Muscle of leg (tissue), 11 donors: ENCODE results near the gene KRTAP10-9. TPM values are rescaled to one million over a fixed set of nuclear protein-coding genes. Genes with fewer than 3 reads are reported as not detected.
"Not testable (repeated sequence)": the region's sequence is repeated elsewhere in the genome, so short reads cannot be mapped to it uniquely, and the experiment has no call there.

ENCODE experiments used
- DNase-seq: peaks from one replicate; pipeline ENCODE4 v3.0.0; 2013
- H3K27ac ChIP-seq: one replicate; pipeline ENCODE4 v1.5.1; 2013; ENCODE audit warnings: mild to moderate bottlenecking, low read length, control low read depth
- H3K27me3 ChIP-seq: one replicate; pipeline ENCODE4 v1.6.1; 2013; ENCODE audit warnings: low read length; ENCODE audit not compliant: control insufficient read depth, insufficient read depth
- H3K36me3 ChIP-seq: one replicate; pipeline ENCODE4 v1.6.1; 2013; ENCODE audit warnings: low read length; ENCODE audit not compliant: control insufficient read depth, insufficient read depth
- H3K4me1 ChIP-seq: one replicate; pipeline ENCODE4 v1.6.1; 2013; ENCODE audit warnings: low read length; ENCODE audit not compliant: control insufficient read depth, insufficient read depth
- H3K4me3 ChIP-seq: one replicate; pipeline ENCODE4 v1.5.1; 2013; ENCODE audit warnings: low read length, control low read depth
- H3K9me3 ChIP-seq: replicated peaks from 2 replicates; pipeline ENCODE4 v1.6.1; 2013; ENCODE audit warnings: low read depth, low read length; ENCODE audit not compliant: control insufficient read depth
- WGBS: methylation state at CpG from one replicate; pipeline ENCODE4 v1.1.5; 2013; ENCODE audit warnings: missing lambda C conversion rate; ENCODE audit not compliant: insufficient coverage; 5-methylcytosine and 5-hydroxymethylcytosine counted together
- polyA plus RNA-seq, 8 donors: library from polyadenylated mRNA; unstranded; fragments of 120-200 nt; gene quantifications; one replicate each; pipeline versions ENCODE4 v1.2.1 to v1.2.3, GENCODE V29; 2013; ENCODE audit warnings: inconsistent platforms in 1 of 8, low replicate concordance in 1 of 8; ENCODE audit not compliant: insufficient read length in 8 of 8, insufficient read depth in 1 of 8
- total RNA-seq: library from RNA; stranded (reverse); fragments of 120-200 nt; gene quantifications from one replicate; pipeline ENCODE4 v1.2.4, GENCODE V29; 2013

KRTAP10-9 gene
- total and polyA plus RNA-seq, 9 donors = not detected

DNA sequence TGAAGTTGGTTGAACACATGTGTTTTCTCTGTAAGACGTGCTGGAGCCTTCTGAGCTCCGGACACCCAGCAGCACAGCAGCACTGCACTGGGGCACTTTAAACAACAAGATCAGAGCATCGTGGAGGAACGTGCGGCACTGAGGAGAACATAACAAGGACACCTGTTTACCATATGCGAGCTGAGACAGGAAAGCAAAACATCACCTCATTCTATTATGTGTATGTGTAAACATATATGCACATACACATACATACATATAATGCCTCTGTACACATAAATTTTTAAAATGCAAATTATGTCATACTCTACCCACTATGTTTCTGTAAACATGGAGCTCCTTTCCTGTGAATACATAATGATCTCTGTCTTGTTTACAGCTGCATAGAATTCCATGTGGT lies 31.4 kb upstream of the KRTAP10-9 start:
- H3K27me3 ChIP-seq = peaks cover 4% of the 10 kb centered on the region
- no peak overlapping the region for H3K27ac ChIP-seq
- WGBS = 40% methylated on average over 1 of the region's 6 CpGs
- no peak overlapping the region for H3K4me3 ChIP-seq
- peaks cover 16% of the 10 kb centered on the region for H3K4me1 ChIP-seq
- no peaks in the 10 kb centered on the region for H3K9me3 ChIP-seq
- DNase-seq = no peak
- H3K36me3 ChIP-seq = no peaks in the 10 kb centered on the region

- DNase-seq = no peak
- peaks cover 16% of the 10 kb centered on the region for H3K4me1 ChIP-seq
These were observed 30.7 kb upstream of the KRTAP10-9 start for GRCh38 chr21:44596068-44596725.

DNA sequence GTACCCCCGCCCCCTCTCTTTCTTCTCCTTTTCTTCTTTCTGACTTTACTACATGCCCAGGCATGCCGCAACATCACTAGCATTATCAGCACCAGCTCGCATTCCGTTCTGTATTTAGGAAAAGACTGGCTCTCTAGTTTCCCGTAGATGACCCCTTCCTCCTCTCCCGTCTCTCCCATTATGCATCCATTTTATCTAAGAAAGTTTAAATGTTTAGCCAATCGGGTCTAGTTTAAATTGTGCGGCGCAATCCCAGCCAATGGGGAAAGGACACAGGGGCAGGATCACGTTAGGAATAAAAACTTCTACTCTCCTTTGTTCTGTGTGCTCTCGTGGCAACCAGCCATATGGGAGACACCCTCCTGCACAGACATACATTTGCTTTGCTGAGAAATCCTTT lies 28.8 kb upstream of the KRTAP10-9 start:
- no peaks in the 10 kb centered on the region for H3K36me3 ChIP-seq
- H3K9me3 ChIP-seq = no peaks in the 10 kb centered on the region
- no peak overlapping the region for H3K4me3 ChIP-seq
- DNase-seq = no peak
- 86% methylated on average over 5 of the region's 11 CpGs for WGBS
- peaks cover 4% of the 10 kb centered on the region for H3K27me3 ChIP-seq
- H3K27ac ChIP-seq = no peak overlapping the region
- H3K4me1 ChIP-seq = peaks cover 12% of the 10 kb centered on the region

More at GRCh38 chr21:44596068-44596725, 30.7 kb upstream of the KRTAP10-9 start:
- no peak overlapping the region for H3K4me3 ChIP-seq
- H3K27me3 ChIP-seq = peaks cover 4% of the 10 kb centered on the region
- H3K36me3 ChIP-seq = no peaks in the 10 kb centered on the region
- WGBS = 74% methylated on average over 4 of the region's 9 CpGs
- no peak overlapping the region for H3K27ac ChIP-seq
- no peaks in the 10 kb centered on the region for H3K9me3 ChIP-seq

DNA sequence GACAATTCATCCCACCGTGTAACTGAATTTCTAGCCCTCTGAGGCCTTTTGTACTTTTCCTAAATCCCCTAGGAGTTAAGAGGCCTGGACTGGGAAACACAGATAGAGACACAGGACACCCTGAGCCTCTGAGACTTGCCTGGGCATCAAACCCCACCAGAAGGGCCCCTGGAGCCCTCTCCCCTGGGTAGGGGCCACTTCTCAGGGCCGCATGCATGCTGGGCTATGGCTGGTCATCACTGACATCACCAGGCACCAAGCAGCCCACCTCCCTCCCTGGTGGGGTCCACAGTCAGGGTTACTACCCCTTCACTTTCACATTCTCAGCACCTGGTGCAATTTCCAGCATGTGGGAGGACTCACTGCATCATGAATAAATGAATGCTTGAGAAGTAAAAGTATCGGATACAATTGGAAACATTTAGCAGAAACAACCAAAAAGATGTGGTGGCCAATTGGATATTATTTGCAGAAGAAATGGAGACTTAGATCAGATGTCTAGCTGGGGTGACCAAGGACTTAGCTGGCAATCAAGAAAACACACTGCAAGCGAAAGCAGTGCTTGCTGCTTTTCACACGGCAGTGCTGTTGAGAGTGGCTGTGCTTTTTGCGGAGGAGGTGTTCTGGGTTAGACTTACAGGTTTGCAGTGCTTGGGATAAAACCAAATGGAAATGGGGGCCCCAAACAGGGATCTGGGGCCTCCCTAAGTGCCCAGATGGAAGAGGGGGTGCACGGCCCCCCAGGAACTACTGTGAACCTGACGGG lies 27.4 kb upstream of the KRTAP10-9 start:
- no peak overlapping the region for H3K4me3 ChIP-seq
- peaks cover 9% of the 10 kb centered on the region for H3K27me3 ChIP-seq
- no peaks in the 10 kb centered on the region for H3K9me3 ChIP-seq

GRCh38 chr21:44600118-44600978 lies 26.5 kb upstream of the KRTAP10-9 start, which contains the start of gene KRTAP10-7:
KRTAP10-7 (plus strand) TSS chr21:44600597; CDS start chr21:44600622, 25 bp downstream.
- WGBS = 81% methylated on average over 5 of the region's 23 CpGs
- not testable (repeated sequence) for DNase-seq, H3K27ac ChIP-seq, H3K36me3 ChIP-seq, H3K4me1 ChIP-seq, H3K27me3 ChIP-seq, H3K4me3 ChIP-seq, H3K9me3 ChIP-seq

More for the DNA sequence above, 27.4 kb upstream of the KRTAP10-9 start:
- H3K36me3 ChIP-seq = no peaks in the 10 kb centered on the region
- H3K4me1 ChIP-seq = peaks cover 3% of the 10 kb centered on the region
- 85% methylated on average over 5 of the region's 8 CpGs for WGBS
- H3K27ac ChIP-seq = no peak overlapping the region
- no peak for DNase-seq

GRCh38 chr21:44601091-44601490 lies 25.8 kb upstream of the KRTAP10-9 start:
- H3K36me3 ChIP-seq, H3K4me1 ChIP-seq, H3K27ac ChIP-seq, H3K4me3 ChIP-seq, H3K9me3 ChIP-seq, H3K27me3 ChIP-seq, DNase-seq: not testable (repeated sequence)
- WGBS = 85% methylated on average over 9 of the region's 10 CpGs

DNA sequence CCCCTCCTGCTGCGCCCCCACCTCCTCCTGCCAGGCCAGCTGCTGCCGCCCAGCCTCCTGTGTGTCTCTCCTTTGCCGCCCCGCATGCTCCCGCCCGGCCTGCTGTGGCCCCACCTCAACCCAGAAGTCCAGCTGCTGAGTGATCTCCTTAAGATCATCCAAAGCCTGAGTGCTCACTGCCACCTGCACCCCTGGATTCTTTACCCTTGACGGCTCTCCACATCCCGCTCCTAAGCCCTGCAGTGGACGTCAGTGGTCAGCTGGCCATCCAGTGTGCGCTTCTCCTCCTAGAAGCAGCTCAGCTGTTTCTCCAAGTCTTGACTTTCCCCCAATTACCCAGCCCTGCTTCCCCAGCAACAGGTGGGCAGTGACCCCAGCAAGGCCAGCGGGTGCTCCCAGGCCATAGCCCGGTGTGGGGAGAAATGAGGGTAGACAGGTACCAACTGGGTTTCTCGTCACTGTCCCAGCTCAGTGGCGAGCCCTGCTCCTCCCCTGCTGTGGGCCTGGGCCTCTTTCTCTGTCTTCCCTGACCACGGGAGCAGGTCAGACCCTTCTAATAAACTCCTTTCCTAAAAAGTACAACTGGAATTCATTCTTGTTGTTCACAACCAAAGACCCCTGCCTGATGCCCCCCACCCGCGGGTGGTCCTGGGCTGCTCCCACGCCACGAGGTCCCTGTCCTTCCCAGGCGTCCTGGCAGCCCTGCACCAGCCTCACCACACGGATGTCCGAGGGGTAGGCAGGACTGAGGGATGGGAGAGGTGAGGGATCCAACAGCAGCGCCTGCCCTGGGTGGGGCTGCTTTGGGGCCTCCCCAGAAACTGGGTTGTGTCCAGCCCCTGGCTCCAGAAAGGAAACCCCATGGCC lies 25.1 kb upstream of the KRTAP10-9 start:
- DNase-seq = no peak
- Histone ChIP-seq H3K4me3 (no peak overlapping the region), H3K9me3 (no peaks in the 10 kb centered on the region), H3K27me3 (peaks cover 9% of the 10 kb centered on the region), H3K27ac (no peak overlapping the region), H3K36me3 (no peaks in the 10 kb centered on the region), H3K4me1 (peaks cover 3% of the 10 kb centered on the region)
- 60% methylated on average over 14 of the region's 23 CpGs for WGBS

GRCh38 chr21:44602463-44602850 lies 24.4 kb upstream of the KRTAP10-9 start:
- no peak for DNase-seq
- Histone ChIP-seq H3K9me3 (no peaks in the 10 kb centered on the region), H3K4me1 (peaks cover 3% of the 10 kb centered on the region), H3K4me3 (no peak overlapping the region), H3K27ac (no peak overlapping the region), H3K36me3 (no peaks in the 10 kb centered on the region), H3K27me3 (peaks cover 9% of the 10 kb centered on the region)
- WGBS = 70% methylated on average over 20 of the region's 21 CpGs

DNA sequence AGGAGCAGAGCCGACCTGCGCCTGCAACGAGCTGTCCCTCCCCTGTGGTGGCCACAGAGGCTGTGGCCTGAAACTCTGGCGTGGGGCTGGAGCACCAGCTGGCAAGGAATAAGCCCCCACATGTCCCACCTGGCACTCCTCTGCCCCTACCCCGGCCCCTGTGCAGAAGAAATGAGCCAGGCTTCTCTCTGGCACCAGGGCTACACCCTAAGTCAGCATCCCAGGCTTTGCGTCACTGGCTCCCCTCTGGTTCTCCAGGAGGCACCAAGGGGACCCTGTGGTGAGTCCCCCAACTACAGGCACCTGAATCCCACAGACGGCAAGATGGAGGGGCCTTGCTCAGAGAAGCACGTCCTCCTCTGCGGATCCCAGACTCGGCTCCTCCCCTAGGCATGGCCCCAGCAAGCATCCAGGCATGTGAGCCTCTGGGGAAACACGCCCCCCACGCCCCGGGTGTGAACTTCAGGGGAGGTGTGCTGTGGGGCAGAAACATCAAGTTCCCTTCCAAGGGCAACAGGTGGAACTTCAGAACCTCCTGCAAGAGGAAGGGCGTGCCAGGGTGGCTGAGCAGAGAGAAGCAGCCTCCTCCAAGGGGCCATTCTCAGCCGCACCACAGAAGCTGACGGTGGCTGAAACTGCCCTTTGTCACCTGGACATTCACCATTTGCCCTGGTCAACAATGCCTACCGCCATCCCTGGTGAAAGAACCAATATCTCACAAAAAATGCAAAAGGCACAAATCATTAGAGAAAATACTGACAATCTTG lies 23.6 kb upstream of the KRTAP10-9 start:
- WGBS = 61% methylated on average over 13 of the region's 17 CpGs

More for the DNA sequence above, 23.6 kb upstream of the KRTAP10-9 start:
- Histone ChIP-seq H3K4me3 (no peak overlapping the region), H3K4me1 (peaks cover 3% of the 10 kb centered on the region), H3K36me3 (no peaks in the 10 kb centered on the region), H3K9me3 (no peaks in the 10 kb centered on the region), H3K27me3 (peaks cover 6% of the 10 kb centered on the region), H3K27ac (no peak overlapping the region)
- DNase-seq = no peak
